H1 (cell line): ENCODE data around the gene PRF1. TPM values are rescaled to one million over a fixed set of nuclear protein-coding genes. Genes with fewer than 3 reads are reported as not detected.

Experiments used
- CTCF ChIA-PET: fragments of 300-600 bp; sonication (Branson Sonifier 250); formaldehyde crosslinking; loops from one replicate; lab custom pipeline; 2021; ENCODE audit not compliant: partially characterized antibody; lab: Charles Lee
- POLR2A ChIA-PET: fragments of 300-600 bp; sonication (Branson Sonifier 250); formaldehyde crosslinking; loops from one replicate; lab custom pipeline; 2021; ENCODE audit warnings: inconsistent platforms; ENCODE audit not compliant: partially characterized antibody; lab: Charles Lee
- DNase-seq, 2 experiments: peaks; one replicate each; pipeline versions ENCODE4 v3.0.0 to v3.0.0-alpha.2; 2010 to 2022; ENCODE audit warnings: low spot score in 2 of 2, low read depth in 1 of 2, mixed read lengths in 1 of 2
- FAIRE-seq: peaks from 2 replicates; lab custom pipeline; 2011; peaks lifted over from hg19 to GRCh38; lab: Jason Lieb, UNC
- H2AFZ ChIP-seq: 2 replicates; pipeline ENCODE4 v1.8.1; 2012; ENCODE audit warnings: low read length, inconsistent platforms
- H2AK5ac ChIP-seq: 2 replicates; pipeline ENCODE4 v1.6.1; 2013; ENCODE audit warnings: low read depth, low read length
- H2BK120ac ChIP-seq: replicated peaks from 2 replicates; pipeline ENCODE3; 2013; ENCODE audit warnings: low read depth, low read length, inconsistent platforms
- H2BK12ac ChIP-seq: 2 replicates; pipeline ENCODE4 v1.6.1; 2013; ENCODE audit warnings: low read depth, low read length
- H2BK15ac ChIP-seq: 2 replicates; pipeline ENCODE4 v1.6.1; 2013; ENCODE audit warnings: low read length
- H2BK20ac ChIP-seq: 2 replicates; pipeline ENCODE4 v1.6.1; 2013; ENCODE audit warnings: low read length
- H2BK5ac ChIP-seq: 2 replicates; pipeline ENCODE4 v1.6.1; 2013; ENCODE audit warnings: low read depth, low read length
- H3K14ac ChIP-seq: 2 replicates; pipeline ENCODE4 v1.6.1; 2013; ENCODE audit warnings: inconsistent platforms; ENCODE audit not compliant: insufficient read length
- H3K18ac ChIP-seq: 2 replicates; pipeline ENCODE4 v1.6.1; 2013; ENCODE audit warnings: low read length; ENCODE audit errors: extremely low read depth
- H3K23ac ChIP-seq: 2 replicates; pipeline ENCODE4 v1.6.1; 2013; ENCODE audit warnings: inconsistent platforms; ENCODE audit not compliant: insufficient read length
- H3K23me2 ChIP-seq: 2 replicates; pipeline ENCODE4 v1.6.1; 2013; ENCODE audit warnings: low read depth, low read length
- H3K27ac ChIP-seq: 2 replicates; pipeline ENCODE4 v1.6.1; 2011; ENCODE audit warnings: low read depth, low read length, inconsistent platforms
- H3K27me3 ChIP-seq, 4 experiments: replicated peaks in 1 of 4; 1 replicate in 1 of 4; 2 replicates in 3 of 4; pipeline versions ENCODE4 v1.6.1 to v1.8.1; 2011 to 2013; ENCODE audit warnings: low read length in 3 of 4, mild to moderate bottlenecking in 3 of 4, inconsistent platforms in 2 of 4, mixed read lengths in 2 of 4, moderate library complexity in 1 of 4; ENCODE audit not compliant: control insufficient read depth in 3 of 4, insufficient read depth in 3 of 4; ENCODE audit errors: extremely low read depth in 1 of 4
- H3K36me3 ChIP-seq, 4 experiments: 2 replicates each; pipeline versions ENCODE4 v1.6.1 to v1.8.1; 2011 to 2013; ENCODE audit warnings: mild to moderate bottlenecking in 4 of 4, low read length in 3 of 4, moderate library complexity in 2 of 4, control low read depth in 1 of 4, inconsistent platforms in 1 of 4; ENCODE audit not compliant: insufficient read depth in 4 of 4, control insufficient read depth in 2 of 4
- H3K4ac ChIP-seq: replicated peaks from 2 replicates; pipeline ENCODE3; 2013; ENCODE audit warnings: low read length, low read depth, mixed read lengths, inconsistent platforms; ENCODE audit not compliant: insufficient read length
- H3K4me1 ChIP-seq, 4 experiments: replicated peaks in 1 of 4; 1 replicate in 1 of 4; 2 replicates in 3 of 4; pipeline versions ENCODE4 v1.6.1 to v1.8.1; 2011 to 2013; ENCODE audit warnings: low read length in 3 of 4, inconsistent platforms in 2 of 4, mixed read lengths in 1 of 4; ENCODE audit not compliant: insufficient read depth in 4 of 4, control insufficient read depth in 3 of 4
- H3K4me2 ChIP-seq, 2 experiments: 2 replicates each; pipeline versions ENCODE4 v1.6.1 to v1.8.1; 2011 to 2013; ENCODE audit warnings: low read depth in 2 of 2, low read length in 2 of 2, control low read depth in 1 of 2, inconsistent platforms in 1 of 2, mild to moderate bottlenecking in 1 of 2; ENCODE audit not compliant: insufficient read depth in 1 of 2
- H3K4me3 ChIP-seq, 4 experiments: fragments of 200-600, 300-600 bp in 1 of 4; sonication (generic), shearing (Covaris generic), sonication (Bioruptor Twin) in 1 of 4; 2 replicates each; pipeline versions ENCODE4 v1.5.1 to v1.8.1; 2011 to 2016; ENCODE audit warnings: low read length in 4 of 4, low read depth in 3 of 4, control low read depth in 2 of 4, inconsistent platforms in 2 of 4, mild to moderate bottlenecking in 2 of 4, mixed read lengths in 1 of 4, moderate library complexity in 1 of 4; ENCODE audit not compliant: insufficient read depth in 2 of 4; ENCODE audit errors: extremely low read depth in 1 of 4
- H3K56ac ChIP-seq: replicated peaks from 2 replicates; pipeline ENCODE3; 2013; ENCODE audit warnings: low read depth, mild to moderate bottlenecking, mixed read lengths, low read length, inconsistent platforms; ENCODE audit not compliant: insufficient read length
- H3K79me1 ChIP-seq: 2 replicates; pipeline ENCODE4 v1.6.1; 2013; ENCODE audit warnings: low read depth, low read length, control low read depth
- H3K79me2 ChIP-seq, 2 experiments: 2 replicates each; pipeline versions ENCODE4 v1.6.1 to v1.8.1; 2012 to 2013; ENCODE audit warnings: low read length in 2 of 2, mild to moderate bottlenecking in 2 of 2, inconsistent platforms in 1 of 2; ENCODE audit not compliant: insufficient read depth in 2 of 2, control insufficient read depth in 1 of 2
- H3K9ac ChIP-seq, 4 experiments: replicated peaks in 1 of 4; 1 replicate in 1 of 4; 2 replicates in 3 of 4; pipeline versions ENCODE4 v1.6.1 to v1.8.1; 2011 to 2013; ENCODE audit warnings: low read depth in 3 of 4, low read length in 3 of 4, control low read depth in 2 of 4, mild to moderate bottlenecking in 2 of 4, moderate library complexity in 2 of 4, inconsistent platforms in 1 of 4; ENCODE audit errors: extremely low read depth in 1 of 4
- H3K9me3 ChIP-seq, 2 experiments: 2 replicates each; pipeline versions ENCODE4 v1.6.1 to v1.8.1; 2012 to 2013; ENCODE audit warnings: mild to moderate bottlenecking in 2 of 2, moderate library complexity in 2 of 2, control low read depth in 1 of 2, inconsistent platforms in 1 of 2, low read depth in 1 of 2, low read length in 1 of 2, mixed read lengths in 1 of 2; ENCODE audit not compliant: insufficient read depth in 2 of 2
- H4K20me1 ChIP-seq, 2 experiments: replicated peaks in 1 of 2; 2 replicates each; pipeline versions ENCODE3 to v1.8.1; 2011 to 2013; ENCODE audit warnings: inconsistent platforms in 2 of 2, low read length in 2 of 2, mild to moderate bottlenecking in 1 of 2; ENCODE audit not compliant: insufficient read depth in 2 of 2, control insufficient read depth in 1 of 2
- H4K5ac ChIP-seq: 2 replicates; pipeline ENCODE4 v1.6.1; 2013; ENCODE audit warnings: low read length, low read depth, mixed read lengths, inconsistent platforms; ENCODE audit not compliant: insufficient read length
- H4K8ac ChIP-seq: 2 replicates; pipeline ENCODE4 v1.8.0; 2013; ENCODE audit warnings: mild to moderate bottlenecking, moderate library complexity, low read length, inconsistent platforms; ENCODE audit not compliant: insufficient read depth; ENCODE audit errors: extremely low read depth
- H4K91ac ChIP-seq: replicated peaks from 2 replicates; pipeline ENCODE3; 2013; ENCODE audit warnings: low read length, mixed read lengths, inconsistent platforms; ENCODE audit not compliant: insufficient read length
- EZH2 ChIP-seq: fragments of 200-600 bp; sonication (generic); IDR thresholded peaks from 2 replicates; pipeline ENCODE4 v1.7.1; 2012; ENCODE audit warnings: low read depth, mild to moderate bottlenecking, moderate library complexity, low read length, inconsistent platforms; ENCODE audit not compliant: severe bottlenecking
- HDAC2 ChIP-seq, 2 experiments: fragments of 300-600 bp in 1 of 2; sonication (generic) in 1 of 2; IDR thresholded peaks; 2 replicates each; pipeline ENCODE4 v1.6.1; 2011 to 2012; ENCODE audit warnings: low read depth in 2 of 2, low read length in 2 of 2, mild to moderate bottlenecking in 2 of 2, moderate library complexity in 2 of 2, borderline replicate concordance in 1 of 2, inconsistent platforms in 1 of 2
- POU5F1 ChIP-seq: IDR thresholded peaks from 2 replicates; pipeline ENCODE4 v1.6.1; 2011; ENCODE audit warnings: low read depth, mild to moderate bottlenecking, low read length, moderate library complexity
- RFX5 ChIP-seq: IDR thresholded peaks from 2 replicates; pipeline ENCODE4 v1.6.1; 2011; ENCODE audit warnings: low read depth, low read length, improper control_type of control experiment, borderline replicate concordance
- RNF2 ChIP-seq: fragments of 200-900, 300-1000 bp; sonication (generic); IDR thresholded peaks from 2 replicates; pipeline ENCODE4 v1.7.1; 2016; ENCODE audit warnings: borderline replicate concordance, low read depth, mild to moderate bottlenecking, antibody characterized with exemption, low read length; ENCODE audit not compliant: poor library complexity, severe bottlenecking; ENCODE audit errors: missing control alignments
- SAP30 ChIP-seq: fragments of 300-600 bp; sonication (generic); IDR thresholded peaks from 2 replicates; pipeline ENCODE4 v1.7.1; 2012; ENCODE audit warnings: low read length, moderate library complexity, mild to moderate bottlenecking, inconsistent platforms; ENCODE audit not compliant: insufficient read depth, insufficient replicate concordance
- SP1 ChIP-seq: IDR thresholded peaks from 2 replicates; pipeline ENCODE4 v1.6.1; 2011; ENCODE audit warnings: low read depth, low read length
- TBP ChIP-seq: IDR thresholded peaks from 2 replicates; pipeline ENCODE4 v1.6.1; 2011; ENCODE audit warnings: low read depth, low read length, improper control_type of control experiment
- ZNF274 ChIP-seq: IDR thresholded peaks from 2 replicates; pipeline ENCODE4 v1.7.0; 2012; ENCODE audit warnings: low read length, borderline replicate concordance; ENCODE audit errors: extremely low read depth
- WGBS, 2 experiments: shearing (Covaris generic) in 1 of 2; methylation state at CpG; one replicate each; pipeline versions ENCODE4 v1.1.6 to v1.1.7; 2013 to 2015; ENCODE audit warnings: low lambda C conversion rate in 2 of 2, mixed read lengths in 2 of 2, inconsistent platforms in 1 of 2, low coverage in 1 of 2, missing lambda C conversion rate in 1 of 2; ENCODE audit not compliant: insufficient replicate concordance in 2 of 2, insufficient coverage in 1 of 2, insufficient read length in 1 of 2; ENCODE audit errors: extremely low coverage in 1 of 2, missing lambda C conversion rate in 1 of 2; 5-methylcytosine and 5-hydroxymethylcytosine counted together
- polyA plus RNA-seq, 7 experiments: library from polyadenylated mRNA; depleted of rRNA in 3 of 7; stranded (reverse) in 5 of 7; unstranded in 2 of 7; fragments of >200 nt in 5 of 7; fragments of 200-250 nt in 2 of 7; gene quantifications; 1 replicate in 5 of 7; 2 replicates in 1 of 7; 4 replicates in 1 of 7; pipeline versions ENCODE4 v1.2.1 to v1.2.3, GENCODE V29; 2011 to 2013; ENCODE audit warnings: missing spikeins in 2 of 7, mixed read lengths in 2 of 7
- total RNA-seq: library from RNA; stranded (reverse); fragmentation: NEBNext Ultra II Directional; extraction: Animal tissue kit (Norgen Biotek cat#: 25700); gene quantifications from 2 replicates; pipeline ENCODE4 v1.2.1, GENCODE V29; 2021

PRF1 gene
- total and polyA plus RNA-seq, 2 of the 8 experiments (the other 6 are each of a cell fraction or from before 2014, with no cell fraction given) = 0.15 TPM; not detected in 1

DNA sequence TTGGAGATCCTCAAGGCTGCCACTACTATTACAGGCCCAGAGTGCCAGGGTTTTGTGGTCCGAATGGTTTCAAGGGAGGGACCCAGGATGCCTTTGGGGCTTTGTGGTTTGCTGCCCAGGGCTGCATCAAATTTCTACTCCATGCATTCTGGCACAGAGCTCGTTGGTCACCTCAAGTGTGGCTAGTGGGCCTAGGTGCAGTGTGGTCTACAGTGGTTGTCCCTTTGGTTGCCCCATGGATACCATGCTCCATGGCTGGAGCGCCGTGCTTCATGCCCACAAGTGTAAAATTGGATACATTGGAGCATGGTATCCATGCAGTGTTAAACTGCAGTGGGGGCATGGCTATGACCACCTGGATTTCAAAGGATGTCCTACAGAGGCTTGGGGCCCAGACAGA is 5.4 kb upstream of the PRF1 start:
- DNase-seq (no peak), FAIRE-seq (no peak)
- WGBS, 2 experiments = 88% methylated on average over 4 of the region's 4 CpGs; no CpG with 5 or more reads in 1 of the 2 experiments
- H2AFZ ChIP-seq = no peak overlapping the region
- no peak overlapping the region for H3K9ac ChIP-seq
- H2AK5ac ChIP-seq = no peak overlapping the region
- no peak overlapping the region for H2BK120ac ChIP-seq
- H3K4me2 ChIP-seq = no peak overlapping the region
- no peaks in the 10 kb centered on the region for H3K36me3 ChIP-seq
- no peaks in the 10 kb centered on the region for H4K20me1 ChIP-seq
- H3K79me1 ChIP-seq = no peaks in the 10 kb centered on the region
- H3K14ac ChIP-seq = no peak overlapping the region
- ChIA-PET CTCF (no interaction called here), POLR2A (no interaction called here)
- no peaks in the 10 kb centered on the region for H3K27me3 ChIP-seq
- H3K23ac ChIP-seq = no peak overlapping the region
- no peak overlapping the region for H3K4ac ChIP-seq
- no peaks in the 10 kb centered on the region for H3K9me3 ChIP-seq
- no peak overlapping the region for H2BK15ac ChIP-seq
- no peak overlapping the region for H2BK20ac ChIP-seq
- no peaks in the 10 kb centered on the region for H3K79me2 ChIP-seq
- no peaks in the 10 kb centered on the region for H3K23me2 ChIP-seq
- H4K91ac ChIP-seq = no peak overlapping the region
- H3K4me3 ChIP-seq = no peak overlapping the region
- H2BK5ac ChIP-seq = no peak overlapping the region
- H2BK12ac ChIP-seq = no peak overlapping the region
- H3K18ac ChIP-seq = no peak overlapping the region
- TF ChIP-seq POU5F1 = no peak
- no peak for TF ChIP-seq EZH2
- no peak for TF ChIP-seq TBP
- TF ChIP-seq SP1 = no peak
- no peak for TF ChIP-seq ZNF274
- TF ChIP-seq RNF2 = no peak
- no peak for TF ChIP-seq RFX5
- TF ChIP-seq SAP30 = no peak
- no peak for TF ChIP-seq HDAC2 (IDR thresholded peaks at IDR 0.05; ENCODE audit: borderline replicate concordance in 1 of 2, low read depth in 2 of 2, low read length in 2 of 2)
- H3K4me1 ChIP-seq = no peaks in the 10 kb centered on the region; a peak in 1 of 7 replicates
- H4K8ac ChIP-seq = no peak overlapping the region; the same call in 1 of the 2 replicates
- H3K56ac ChIP-seq = no peak overlapping the region
- no peak overlapping the region for H4K5ac ChIP-seq
- H3K27ac ChIP-seq = no peak overlapping the region
